SK-N-SH (cell line): Measurements from ENCODE around the gene SEZ6.

Experiments used
- CHD2 ChIP-seq: fragments of 150-350 bp; IDR thresholded peaks from 2 replicates; pipeline ENCODE4 v1.6.1; 2018; ENCODE audit warnings: low read length; ENCODE audit not compliant: partially characterized antibody
- EP300 ChIP-seq, 2 experiments: IDR thresholded peaks; 2 replicates each; pipeline versions ENCODE4 v1.4.0 to v1.6.1; 2012; ENCODE audit warnings: borderline replicate concordance in 1 of 2, low read depth in 1 of 2, low read length in 1 of 2
- EZH2phosphoT487 ChIP-seq: fragments of 200-600 bp; sonication (generic); IDR thresholded peaks from 2 replicates; pipeline ENCODE4 v1.6.1; 2017; ENCODE audit warnings: low read depth, mixed run types, mild to moderate bottlenecking, antibody characterized with exemption, moderate library complexity, borderline replicate concordance
- FOXJ3 ChIP-seq: sonication (generic); formaldehyde crosslinking; IDR thresholded peaks from 2 replicates; pipeline ENCODE4 v1.5.1; 2020; ENCODE audit warnings: mild to moderate bottlenecking, missing genetic modification reagents
- GABPA ChIP-seq: IDR thresholded peaks from 2 replicates; pipeline ENCODE4 v1.4.0; 2012; ENCODE audit warnings: low read depth, mild to moderate bottlenecking
- IRF3 ChIP-seq: fragments of 150-350 bp; IDR thresholded peaks from 2 replicates; pipeline ENCODE4 v1.6.1; 2016; ENCODE audit warnings: mild to moderate bottlenecking, low read depth, low read length
- JUND ChIP-seq: IDR thresholded peaks from 2 replicates; pipeline ENCODE4 v1.4.0; 2012
- RAD21 ChIP-seq: IDR thresholded peaks from 2 replicates; pipeline ENCODE4 v1.6.1; 2012; ENCODE audit warnings: mild to moderate bottlenecking, low read length
- REST ChIP-seq: IDR thresholded peaks from 2 replicates; pipeline ENCODE4 v1.6.1; 2012; ENCODE audit warnings: mild to moderate bottlenecking, low read depth, low read length, moderate library complexity
- TAF1 ChIP-seq: IDR thresholded peaks from 2 replicates; pipeline ENCODE4 v1.6.1; 2012; ENCODE audit warnings: low read depth, mild to moderate bottlenecking, low read length, moderate library complexity, borderline replicate concordance
- TCF12 ChIP-seq: IDR thresholded peaks from 2 replicates; pipeline ENCODE4 v1.4.0; 2012
- USF2 ChIP-seq: fragments of 150-350 bp; IDR thresholded peaks from 2 replicates; pipeline ENCODE4 v1.6.1; 2017; ENCODE audit warnings: antibody characterized with exemption, low read length, low read depth, borderline replicate concordance
- TF ChIP-seq, protein P1 (sequence below): fragments of 200-600 bp; sonication (generic); IDR thresholded peaks from 2 replicates; pipeline ENCODE4 v1.6.1; 2017; ENCODE audit warnings: antibody characterized with exemption, mild to moderate bottlenecking, moderate library complexity

DNA sequence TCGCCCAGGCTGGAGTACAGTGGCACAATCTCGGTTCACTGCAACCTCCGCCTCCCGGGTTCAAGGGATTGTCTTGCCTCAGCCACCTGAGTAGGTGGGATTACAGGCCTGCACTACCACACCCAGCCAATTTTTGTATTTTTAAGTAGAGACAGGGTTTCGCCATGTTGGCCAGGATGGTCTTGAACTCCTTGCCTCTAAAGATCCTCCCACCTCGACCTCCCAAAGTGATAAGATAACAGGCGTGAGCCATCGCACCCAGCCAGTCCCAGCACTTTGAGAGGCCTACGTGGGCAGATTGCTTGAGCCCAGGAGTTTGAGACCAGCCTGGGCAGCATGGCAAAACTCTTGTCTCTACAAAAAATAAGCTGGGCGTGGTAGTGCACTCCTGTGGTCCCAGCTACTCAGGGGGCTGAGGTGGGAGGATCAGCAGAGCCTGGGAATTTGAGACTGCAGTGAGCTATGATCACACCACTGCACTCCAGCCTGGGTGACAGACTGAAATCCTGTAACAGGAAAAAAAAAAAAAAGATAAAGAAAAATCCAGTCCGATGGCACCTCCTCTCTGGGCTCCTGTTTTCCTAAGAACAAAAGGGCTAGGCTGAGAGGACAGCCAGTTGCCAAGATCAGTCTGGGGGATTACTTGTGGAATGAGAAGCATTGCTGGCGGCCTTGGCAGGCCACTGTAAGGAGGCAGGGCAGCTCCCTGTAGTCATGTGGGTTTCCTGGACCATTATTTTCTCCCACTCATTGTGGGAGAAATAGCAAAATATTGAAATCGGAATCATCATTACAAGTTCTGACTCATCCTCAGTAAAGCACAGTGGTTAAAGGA is 34.1 kb upstream of the SEZ6 start:
- TF ChIP-seq, protein P1, sequence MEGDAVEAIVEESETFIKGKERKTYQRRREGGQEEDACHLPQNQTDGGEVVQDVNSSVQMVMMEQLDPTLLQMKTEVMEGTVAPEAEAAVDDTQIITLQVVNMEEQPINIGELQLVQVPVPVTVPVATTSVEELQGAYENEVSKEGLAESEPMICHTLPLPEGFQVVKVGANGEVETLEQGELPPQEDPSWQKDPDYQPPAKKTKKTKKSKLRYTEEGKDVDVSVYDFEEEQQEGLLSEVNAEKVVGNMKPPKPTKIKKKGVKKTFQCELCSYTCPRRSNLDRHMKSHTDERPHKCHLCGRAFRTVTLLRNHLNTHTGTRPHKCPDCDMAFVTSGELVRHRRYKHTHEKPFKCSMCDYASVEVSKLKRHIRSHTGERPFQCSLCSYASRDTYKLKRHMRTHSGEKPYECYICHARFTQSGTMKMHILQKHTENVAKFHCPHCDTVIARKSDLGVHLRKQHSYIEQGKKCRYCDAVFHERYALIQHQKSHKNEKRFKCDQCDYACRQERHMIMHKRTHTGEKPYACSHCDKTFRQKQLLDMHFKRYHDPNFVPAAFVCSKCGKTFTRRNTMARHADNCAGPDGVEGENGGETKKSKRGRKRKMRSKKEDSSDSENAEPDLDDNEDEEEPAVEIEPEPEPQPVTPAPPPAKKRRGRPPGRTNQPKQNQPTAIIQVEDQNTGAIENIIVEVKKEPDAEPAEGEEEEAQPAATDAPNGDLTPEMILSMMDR = no peak
- TF ChIP-seq RAD21 = no peak
- TF ChIP-seq REST = no peak
- TF ChIP-seq EP300 (IDR thresholded peaks at IDR 0.05; ENCODE audit: borderline replicate concordance in 1 of 2, low read depth in 1 of 2, low read length in 1 of 2) = no peak
- no peak for TF ChIP-seq USF2
- no peak for TF ChIP-seq GABPA
- no peak for TF ChIP-seq TCF12
- TF ChIP-seq JUND = no peak
- TF ChIP-seq EZH2phosphoT487 = no peak
- no peak for TF ChIP-seq FOXJ3 (CRISPR knock-in tag)
- no peak for TF ChIP-seq CHD2
- no peak for TF ChIP-seq TAF1
- no peak for TF ChIP-seq IRF3
